Measurements from ENCODE around the gene LRRC31.

LRRC31 gene

DNA sequence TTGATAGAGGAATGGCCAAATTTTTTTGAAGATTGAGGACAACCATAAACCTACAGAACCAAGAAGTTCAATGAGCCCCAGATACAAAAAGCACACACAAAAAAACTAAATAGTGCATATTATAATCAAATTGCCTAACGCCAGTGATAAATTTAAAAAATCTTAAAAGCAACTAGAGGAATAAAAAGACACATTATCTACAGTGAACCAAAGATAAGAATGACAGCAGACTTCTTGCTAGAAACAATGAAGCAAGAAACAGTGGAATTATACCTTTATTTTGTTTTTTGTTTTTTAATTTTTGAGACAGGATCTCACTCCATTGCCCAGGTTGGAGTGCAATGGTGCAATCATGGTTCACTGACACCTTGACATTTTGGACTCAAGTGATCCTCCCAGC lies 31.7 kb upstream of the LRRC31 start:
- CTCF ChIA-PET, result no interaction called here
- POLR2A ChIA-PET, result no interaction called here
- Histone ChIP-seq H3K4me3 (ENCODE audit: low read depth, low read length) (no peak overlapping the region), H3K4me1 (ENCODE audit: control insufficient read depth, insufficient read depth, low read length) (no peaks in the 10 kb centered on the region), H3K9me3 (ENCODE audit: control insufficient read depth, insufficient read depth, low read depth, low read length) (no peaks in the 10 kb centered on the region), H3K36me3 (ENCODE audit: control insufficient read depth in 2 of 2, insufficient read depth in 1 of 2, low read length in 2 of 2) (no peaks in the 10 kb centered on the region), H3K27ac (ENCODE audit: extremely low read depth, low read depth, low read length) (no peak overlapping the region)
- TF ChIP-seq ZNF626 (tag by site-specific recombination; IDR thresholded peaks at IDR 0.05), result peak; percentile 72; the same call in 1 of the 2 replicates
- no peak for TF ChIP-seq ZNF292 (tag by site-specific recombination; IDR thresholded peaks at IDR 0.05; ENCODE audit: borderline replicate concordance, low read depth)
- no peak for TF ChIP-seq HOXA7 (CRISPR knock-in tag; IDR thresholded peaks at IDR 0.05; ENCODE audit: borderline replicate concordance)
- peak; percentile 31 for TF ChIP-seq ZNF510 (tag by site-specific recombination; IDR thresholded peaks at IDR 0.05; ENCODE audit: insufficient replicate concordance)
- TF ChIP-seq SP7 (tag by site-specific recombination; IDR thresholded peaks at IDR 0.05), result no peak
- TF ChIP-seq SETDB1 (IDR thresholded peaks at IDR 0.05; ENCODE audit: insufficient read length, low read length), result peak; percentile 83
- TF ChIP-seq SALL2 (tag by site-specific recombination; IDR thresholded peaks at IDR 0.05; ENCODE audit: borderline replicate concordance), result no peak
- no peak for TF ChIP-seq ZBTB11 (tag by site-specific recombination; conservative IDR thresholded peaks at IDR 0.05; ENCODE audit: low read depth)
- no peak for TF ChIP-seq ZNF501 (tag by site-specific recombination; IDR thresholded peaks at IDR 0.05)
- no peak for TF ChIP-seq ZNF514 (tag by site-specific recombination; IDR thresholded peaks at IDR 0.05)
- TF ChIP-seq ZNF366 (tag by site-specific recombination; conservative IDR thresholded peaks at IDR 0.05), result no peak
- TF ChIP-seq ZNF837 (tag by site-specific recombination; IDR thresholded peaks at IDR 0.05), result no peak
- no peak for TF ChIP-seq ZNF311 (tag by site-specific recombination; IDR thresholded peaks at IDR 0.05; ENCODE audit: borderline replicate concordance)
- no peak for TF ChIP-seq ZNF121 (tag by site-specific recombination; IDR thresholded peaks at IDR 0.05)
- 0 out of 2 replicates have a peak, but pooled peaks have one; percentile 29 for TF ChIP-seq ZNF350 (tag by site-specific recombination; IDR thresholded peaks at IDR 0.05)
- 0 out of 2 replicates have a peak, but pooled peaks have one; percentile 51 for TF ChIP-seq ZNF280D (tag by site-specific recombination; IDR thresholded peaks at IDR 0.05)

DNA sequence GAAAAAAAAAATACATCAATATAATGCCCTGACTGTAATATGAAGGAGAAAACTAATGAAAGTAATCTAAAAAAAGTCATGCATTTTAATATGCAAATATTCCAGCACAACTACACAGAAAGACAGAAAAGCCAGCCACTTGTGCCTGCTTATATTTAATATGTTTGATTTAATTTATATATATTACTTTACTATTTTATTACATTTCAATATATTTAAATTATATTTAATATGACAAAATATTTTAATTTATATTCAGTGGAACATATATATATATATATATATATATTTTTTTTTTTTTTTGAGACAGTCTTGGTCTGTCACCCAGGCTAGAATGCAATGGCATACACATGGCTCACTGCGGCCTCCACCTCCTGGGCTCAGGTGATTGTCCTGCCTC lies 27.5 kb upstream of the LRRC31 start:
- no peak overlapping the region for H3K4me3 ChIP-seq (ENCODE audit: low read depth, low read length)
- CTCF ChIA-PET, result no interaction called here
- no peaks in the 10 kb centered on the region for H3K36me3 ChIP-seq (ENCODE audit: control insufficient read depth in 2 of 2, insufficient read depth in 1 of 2, low read length in 2 of 2)
- H3K9me3 ChIP-seq (ENCODE audit: control insufficient read depth, insufficient read depth, low read depth, low read length), result no peaks in the 10 kb centered on the region
- no peak overlapping the region for H3K27ac ChIP-seq (ENCODE audit: extremely low read depth, low read depth, low read length)
- POLR2A ChIA-PET, result no interaction called here
- H3K4me1 ChIP-seq (ENCODE audit: control insufficient read depth, insufficient read depth, low read length), result no peaks in the 10 kb centered on the region
- TF ChIP-seq HOXD13 (CRISPR knock-in tag; IDR thresholded peaks at IDR 0.05; ENCODE audit: borderline replicate concordance), result no peak
- no peak for TF ChIP-seq TRIM28 (IDR thresholded peaks at IDR 0.05; ENCODE audit: borderline replicate concordance, low read length)
- no peak for TF ChIP-seq ZNF76 (tag by site-specific recombination; IDR thresholded peaks at IDR 0.05; ENCODE audit: borderline replicate concordance, low read depth)
- TF ChIP-seq ZNF585B (tag by site-specific recombination; IDR thresholded peaks at IDR 0.05), result no peak
- no peak for TF ChIP-seq ZNF280D (tag by site-specific recombination; IDR thresholded peaks at IDR 0.05)
- no peak for TF ChIP-seq ZNF394 (tag by site-specific recombination; IDR thresholded peaks at IDR 0.05; ENCODE audit: borderline replicate concordance)
- no peak for TF ChIP-seq ZBTB7A (tag by site-specific recombination; IDR thresholded peaks at IDR 0.05; ENCODE audit: low read depth)
- no peak for TF ChIP-seq ZFP37 (tag by site-specific recombination; IDR thresholded peaks at IDR 0.05)
- no peak for TF ChIP-seq ZNF501 (tag by site-specific recombination; IDR thresholded peaks at IDR 0.05)
- TF ChIP-seq, protein P1, sequence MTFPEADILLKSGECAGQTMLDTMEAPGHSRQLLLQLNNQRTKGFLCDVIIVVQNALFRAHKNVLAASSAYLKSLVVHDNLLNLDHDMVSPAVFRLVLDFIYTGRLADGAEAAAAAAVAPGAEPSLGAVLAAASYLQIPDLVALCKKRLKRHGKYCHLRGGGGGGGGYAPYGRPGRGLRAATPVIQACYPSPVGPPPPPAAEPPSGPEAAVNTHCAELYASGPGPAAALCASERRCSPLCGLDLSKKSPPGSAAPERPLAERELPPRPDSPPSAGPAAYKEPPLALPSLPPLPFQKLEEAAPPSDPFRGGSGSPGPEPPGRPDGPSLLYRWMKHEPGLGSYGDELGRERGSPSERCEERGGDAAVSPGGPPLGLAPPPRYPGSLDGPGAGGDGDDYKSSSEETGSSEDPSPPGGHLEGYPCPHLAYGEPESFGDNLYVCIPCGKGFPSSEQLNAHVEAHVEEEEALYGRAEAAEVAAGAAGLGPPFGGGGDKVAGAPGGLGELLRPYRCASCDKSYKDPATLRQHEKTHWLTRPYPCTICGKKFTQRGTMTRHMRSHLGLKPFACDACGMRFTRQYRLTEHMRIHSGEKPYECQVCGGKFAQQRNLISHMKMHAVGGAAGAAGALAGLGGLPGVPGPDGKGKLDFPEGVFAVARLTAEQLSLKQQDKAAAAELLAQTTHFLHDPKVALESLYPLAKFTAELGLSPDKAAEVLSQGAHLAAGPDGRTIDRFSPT (tag by site-specific recombination; IDR thresholded peaks at IDR 0.05), result no peak
